ENCODE results near the gene AK1. TPM values are rescaled to one million over a fixed set of nuclear protein-coding genes. Genes with fewer than 3 reads are reported as not detected.

Gene AK1
- total RNA-seq, 4 donors from 2014 or later, result 37.4 to 75.0 (median 56.0) TPM

DNA sequence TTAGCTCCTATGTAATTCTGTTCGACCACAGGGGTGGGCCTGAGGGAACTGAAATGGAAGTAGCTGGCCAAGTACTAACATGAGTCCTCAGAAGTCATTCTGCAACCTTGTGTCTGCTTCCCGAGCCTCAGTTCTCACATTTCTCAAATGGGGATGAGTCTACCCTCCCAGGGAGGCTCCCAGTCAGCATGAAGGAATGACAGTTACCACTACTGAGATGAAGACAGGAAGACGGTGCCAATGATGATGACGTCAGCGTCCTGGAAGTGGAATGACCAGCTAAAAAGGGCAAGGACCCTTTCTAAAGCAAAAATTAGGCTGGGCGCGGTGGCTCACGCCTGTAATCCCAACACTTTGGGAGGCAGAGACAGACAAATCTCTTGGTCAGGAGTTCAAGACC lies 46.3 kb upstream of the AK1 start:
- H3K27ac ChIP-seq (replicated peaks in 1 of 4), result no peak overlapping the region
- H3K36me3 ChIP-seq, result no peaks in the 10 kb centered on the region
- H3K4me3 ChIP-seq, result no peak overlapping the region
- TF ChIP-seq POLR2A (IDR thresholded peaks at IDR 0.05; ENCODE audit: low read depth) (no peak), EP300 (IDR thresholded peaks at IDR 0.05) (no peak), POLR2AphosphoS5 (IDR thresholded peaks at IDR 0.05) (no peak)
- TF ChIP-seq, protein P1, sequence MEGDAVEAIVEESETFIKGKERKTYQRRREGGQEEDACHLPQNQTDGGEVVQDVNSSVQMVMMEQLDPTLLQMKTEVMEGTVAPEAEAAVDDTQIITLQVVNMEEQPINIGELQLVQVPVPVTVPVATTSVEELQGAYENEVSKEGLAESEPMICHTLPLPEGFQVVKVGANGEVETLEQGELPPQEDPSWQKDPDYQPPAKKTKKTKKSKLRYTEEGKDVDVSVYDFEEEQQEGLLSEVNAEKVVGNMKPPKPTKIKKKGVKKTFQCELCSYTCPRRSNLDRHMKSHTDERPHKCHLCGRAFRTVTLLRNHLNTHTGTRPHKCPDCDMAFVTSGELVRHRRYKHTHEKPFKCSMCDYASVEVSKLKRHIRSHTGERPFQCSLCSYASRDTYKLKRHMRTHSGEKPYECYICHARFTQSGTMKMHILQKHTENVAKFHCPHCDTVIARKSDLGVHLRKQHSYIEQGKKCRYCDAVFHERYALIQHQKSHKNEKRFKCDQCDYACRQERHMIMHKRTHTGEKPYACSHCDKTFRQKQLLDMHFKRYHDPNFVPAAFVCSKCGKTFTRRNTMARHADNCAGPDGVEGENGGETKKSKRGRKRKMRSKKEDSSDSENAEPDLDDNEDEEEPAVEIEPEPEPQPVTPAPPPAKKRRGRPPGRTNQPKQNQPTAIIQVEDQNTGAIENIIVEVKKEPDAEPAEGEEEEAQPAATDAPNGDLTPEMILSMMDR (IDR thresholded peaks at IDR 0.05), result no peak
- peaks cover 40 to 56% (median 49%) of the 10 kb centered on the region in 4 donors for H3K4me1 ChIP-seq
- intact Hi-C loops (cut with DNase I), result loop anchor here (2.0 to 10.0 kb wide), 4 partner anchors 121 to 419 kb away; partner anchors contain the start of genes CDK9 and FPGS
- 81% methylated on average over 8 of the region's 8 CpGs for WGBS
- no peak for DNase-seq (ENCODE audit: extremely low spot score)
- no peaks in the 10 kb centered on the region for H3K9me3 ChIP-seq
- H3K27me3 ChIP-seq, result peaks cover 0 to 61% (median 23%) of the 10 kb centered on the region in 4 donors

DNA sequence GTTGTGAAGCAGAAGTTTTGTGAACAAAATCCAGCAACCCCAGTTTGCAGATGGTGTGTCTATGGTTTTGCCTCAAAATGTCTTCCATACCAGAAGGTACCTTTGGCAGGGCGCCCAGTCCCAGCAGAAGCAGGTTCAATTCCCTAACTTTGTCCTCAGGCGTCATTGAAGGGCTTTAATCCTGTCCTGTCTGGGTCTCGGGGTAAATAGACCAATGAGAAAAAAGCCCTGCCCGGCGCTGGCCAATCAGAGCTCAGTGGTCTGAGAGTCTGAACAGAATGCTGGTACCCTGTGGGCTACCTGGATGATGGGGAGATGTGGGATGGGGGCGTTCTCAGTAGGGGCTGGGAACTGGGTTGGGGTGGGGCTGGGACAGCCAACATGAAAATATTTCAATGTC lies 45.6 kb upstream of the AK1 start:
- no peak for DNase-seq (ENCODE audit: extremely low spot score)
- peaks cover 0 to 53% (median 19%) of the 10 kb centered on the region in 4 donors for H3K27me3 ChIP-seq
- H3K27ac ChIP-seq (replicated peaks in 1 of 4), result no peak overlapping the region
- H3K36me3 ChIP-seq, result no peaks in the 10 kb centered on the region
- 37% methylated on average over 6 of the region's 6 CpGs for WGBS
- H3K4me3 ChIP-seq, result no peak overlapping the region
- H3K4me1 ChIP-seq, result peaks cover 43 to 57% (median 51%) of the 10 kb centered on the region in 4 donors
- no peaks in the 10 kb centered on the region for H3K9me3 ChIP-seq
- TF ChIP-seq, protein P1 (IDR thresholded peaks at IDR 0.05), result no peak
- TF ChIP-seq EP300 (IDR thresholded peaks at IDR 0.05), result no peak
- TF ChIP-seq POLR2AphosphoS5 (IDR thresholded peaks at IDR 0.05), result no peak
- no peak for TF ChIP-seq POLR2A (IDR thresholded peaks at IDR 0.05; ENCODE audit: low read depth)
- intact Hi-C loops (cut with DNase I), result loop anchor here (2.0 to 10.0 kb wide), 4 partner anchors 121 to 418 kb away; partner anchors contain the start of genes CDK9 and FPGS

GRCh38 chr9:127921557-127922120 lies 44.2 kb upstream of the AK1 start:
- peaks cover 0 to 39% (median 5%) of the 10 kb centered on the region in 4 donors for H3K27me3 ChIP-seq
- peak overlapping the region; percentile 14 to 47 (median 24) for H3K4me3 ChIP-seq
- intact Hi-C loops (cut with DNase I), result loop anchor here (1.0 to 10.0 kb wide), 6 partner anchors 47 to 417 kb away; partner anchors contain the start of genes CDK9, FPGS and TOR2A
- H3K27ac ChIP-seq (replicated peaks in 1 of 4), result no peak overlapping the region
- H3K36me3 ChIP-seq, result no peaks in the 10 kb centered on the region
- H3K9me3 ChIP-seq, result no peaks in the 10 kb centered on the region
- DNase-seq (ENCODE audit: extremely low spot score), result no peak
- 37% methylated on average over 15 of the region's 45 CpGs for WGBS
- peak in 1 of 2 donors; percentile 57 for TF ChIP-seq POLR2AphosphoS5 (IDR thresholded peaks at IDR 0.05)
- TF ChIP-seq POLR2A (IDR thresholded peaks at IDR 0.05; ENCODE audit: low read depth), result no peak
- TF ChIP-seq, protein P1 (IDR thresholded peaks at IDR 0.05), result peak; percentile 95 to 99 (median 97)
- H3K4me1 ChIP-seq, result peaks cover 41 to 53% (median 47%) of the 10 kb centered on the region in 4 donors

GRCh38 chr9:127920794-127921193 lies 43.3 kb upstream of the AK1 start:
- peaks cover 0 to 31% (median 0%) of the 10 kb centered on the region in 4 donors for H3K27me3 ChIP-seq
- H3K9me3 ChIP-seq, result no peaks in the 10 kb centered on the region
- WGBS, result 74% methylated on average over 2 of the region's 7 CpGs
- no peak overlapping the region for H3K4me3 ChIP-seq
- intact Hi-C loops (cut with DNase I), result loop anchor here (1.0 to 10.0 kb wide), 5 partner anchors 46 to 416 kb away; partner anchors contain the start of genes CDK9, FPGS and TOR2A
- H3K27ac ChIP-seq (replicated peaks in 1 of 4), result no peak overlapping the region
- no peaks in the 10 kb centered on the region for H3K36me3 ChIP-seq
- TF ChIP-seq EP300 (IDR thresholded peaks at IDR 0.05), result no peak
- peaks cover 48 to 58% (median 54%) of the 10 kb centered on the region in 4 donors for H3K4me1 ChIP-seq
- DNase-seq (ENCODE audit: extremely low spot score), result no peak

GRCh38 chr9:127919253-127919815 lies 41.9 kb upstream of the AK1 start:
- peak overlapping the region; percentile 69 to 86 (median 78) for H3K27ac ChIP-seq (replicated peaks in 1 of 4)
- WGBS, result 13% methylated on average over 8 of the region's 8 CpGs
- intact Hi-C loops (cut with DNase I), result no loop called here
- peak; percentile 97 for DNase-seq (ENCODE audit: extremely low spot score)
- no peaks in the 10 kb centered on the region for H3K9me3 ChIP-seq
- H3K4me3 ChIP-seq, result no peak overlapping the region
- H3K36me3 ChIP-seq, result peaks cover 0 to 7% (median 2%) of the 10 kb centered on the region in 4 donors
- TF ChIP-seq POLR2A (IDR thresholded peaks at IDR 0.05; ENCODE audit: low read depth) (no peak), EP300 (IDR thresholded peaks at IDR 0.05) (no peak), POLR2AphosphoS5 (IDR thresholded peaks at IDR 0.05) (peak; percentile 81 to 90)
- TF ChIP-seq, protein P1 (IDR thresholded peaks at IDR 0.05), result no peak
- peaks cover 56 to 72% (median 66%) of the 10 kb centered on the region in 4 donors for H3K4me1 ChIP-seq
- H3K27me3 ChIP-seq, result peaks cover 0 to 16% (median 0%) of the 10 kb centered on the region in 4 donors

Measured in esophagus muscularis mucosa (tissue), 4 donors.